CD4-positive, alpha-beta memory T cell (primary cell): Measurements from ENCODE around the gene FAM78B. TPM values are rescaled to one million over a fixed set of nuclear protein-coding genes. Genes with fewer than 3 reads are reported as not detected.

Source experiments
- CTCF ChIA-PET: fragments of 350-600 bp; sonication (Branson Sonifier 250); formaldehyde crosslinking; loops from one replicate; lab custom pipeline; 2021; ENCODE audit warnings: inconsistent platforms; ENCODE audit not compliant: partially characterized antibody; lab: Charles Lee
- POLR2A ChIA-PET: fragments of 350-600 bp; sonication (Branson Sonifier 250); formaldehyde crosslinking; loops from one replicate; lab custom pipeline; 2021; ENCODE audit not compliant: partially characterized antibody; lab: Charles Lee
- DNase-seq, 5 donors: peaks; one replicate each; pipeline versions ENCODE4 v3.0.0 to v3.0.0-alpha.2; 2020 to 2022; ENCODE audit warnings: mixed read lengths in 1 of 5
- H3K27ac ChIP-seq: one replicate; pipeline ENCODE4 v1.7.0; 2013; ENCODE audit warnings: low read depth, low read length
- H3K27me3 ChIP-seq: 2 replicates; pipeline ENCODE4 v1.7.0; 2013; ENCODE audit warnings: mild to moderate bottlenecking, low read length, moderate library complexity; ENCODE audit not compliant: insufficient read depth
- H3K36me3 ChIP-seq: 2 replicates; pipeline ENCODE4 v1.7.0; 2013; ENCODE audit warnings: mild to moderate bottlenecking, low read length, moderate library complexity; ENCODE audit not compliant: insufficient read depth
- H3K4me1 ChIP-seq: 2 replicates; pipeline ENCODE4 v1.7.0; 2013; ENCODE audit warnings: mild to moderate bottlenecking, low read length, moderate library complexity; ENCODE audit not compliant: insufficient read depth
- H3K4me3 ChIP-seq, 2 donors: one replicate each; pipeline ENCODE4 v1.7.0; 2013; ENCODE audit warnings: low read length in 2 of 2, mild to moderate bottlenecking in 1 of 2
- H3K9me3 ChIP-seq, 2 donors: one replicate each; pipeline ENCODE4 v1.7.0; 2013; ENCODE audit warnings: low read length in 2 of 2, control low read depth in 1 of 2; ENCODE audit not compliant: control insufficient read depth in 1 of 2
- H3K27ac Mint-ChIP-seq, 7 donors: one replicate each; pipeline ENCODE4 v1.8.0; 2020 to 2021; ENCODE audit warnings: mixed read lengths in 7 of 7, mild to moderate bottlenecking in 6 of 7, inconsistent platforms in 3 of 7, moderate library complexity in 3 of 7
- H3K27me3 Mint-ChIP-seq, 2 donors: one replicate each; pipeline ENCODE4 v1.8.0; 2020 to 2021; ENCODE audit warnings: mixed read lengths in 2 of 2
- H3K36me3 Mint-ChIP-seq, 2 donors: one replicate each; pipeline ENCODE4 v1.8.0; 2020 to 2021; ENCODE audit warnings: mixed read lengths in 2 of 2, inconsistent platforms in 1 of 2, mild to moderate bottlenecking in 1 of 2
- H3K4me1 Mint-ChIP-seq, 4 donors: one replicate each; pipeline ENCODE4 v1.8.0; 2020 to 2021; ENCODE audit warnings: mixed read lengths in 4 of 4, mild to moderate bottlenecking in 1 of 4
- H3K4me3 Mint-ChIP-seq, 8 donors: one replicate each; pipeline ENCODE4 v1.8.0; 2020 to 2021; ENCODE audit warnings: mixed read lengths in 8 of 8, mild to moderate bottlenecking in 7 of 8, moderate library complexity in 6 of 8, inconsistent platforms in 3 of 8
- H3K9me3 Mint-ChIP-seq, 8 donors: one replicate each; pipeline ENCODE4 v1.8.0; 2020 to 2021; ENCODE audit warnings: mixed read lengths in 8 of 8, mild to moderate bottlenecking in 5 of 8, inconsistent platforms in 3 of 8, moderate library complexity in 1 of 8
- intact Hi-C: fragments of 100-400 bp; cut with micrococcal nuclease; formaldehyde crosslinking; loops from one replicate; pipeline ENCODE4 v1.15.1; 2023
- polyA plus RNA-seq, 2 donors: library from polyadenylated mRNA; unstranded; fragments of 300-500 nt; fragmentation: Illumina TruSeq; gene quantifications; one replicate each; pipeline ENCODE4 v1.2.3, GENCODE V29; 2021
- total RNA-seq, 2 experiments: library from RNA; stranded (reverse); gene quantifications; one replicate each; pipeline ENCODE4 v1.2.3, GENCODE V29; 2021

Gene FAM78B
- total and polyA plus RNA-seq, 4 experiments from 2014 or later: 0.08 to 0.33 (median 0.27) TPM

- DNase-seq: no peak
- Histone ChIP-seq H3K36me3 (no peaks in the 10 kb centered on the region), H3K4me3 (no peak overlapping the region), H3K27ac (no peak overlapping the region), H3K9me3 (no peaks in the 10 kb centered on the region), H3K27me3 (no peaks in the 10 kb centered on the region), H3K4me1 (no peaks in the 10 kb centered on the region)
- intact Hi-C loops: no loop called here
- no peak overlapping the region for H3K27ac Mint-ChIP-seq
- H3K4me1 Mint-ChIP-seq: peaks cover 0 to 2% (median 0%) of the 10 kb centered on the region in 4 donors
- peak overlapping the region in 1 of 8 donors; percentile 22 for H3K4me3 Mint-ChIP-seq
- peaks cover 0 to 3% (median 0%) of the 10 kb centered on the region in 8 donors for H3K9me3 Mint-ChIP-seq
- POLR2A ChIA-PET: no interaction called here
- H3K27me3 Mint-ChIP-seq: peaks cover 2 to 5% of the 10 kb centered on the region in 2 donors
- no peaks in the 10 kb centered on the region for H3K36me3 Mint-ChIP-seq
- CTCF ChIA-PET: no interaction called here
Measured at GRCh38 chr1:166032572-166033371, 134.0 kb downstream of the FAM78B start.

GRCh38 chr1:166031932-166032571 lies 134.7 kb downstream of the FAM78B start:
- DNase-seq: no peak
- H3K27me3 Mint-ChIP-seq: peaks cover 2 to 9% of the 10 kb centered on the region in 2 donors
- no peak overlapping the region for H3K4me3 ChIP-seq

GRCh38 chr1:166029196-166029945 lies 137.4 kb downstream of the FAM78B start:
- intact Hi-C loops: no loop called here
- no peak for DNase-seq
- H3K4me1 Mint-ChIP-seq: peaks cover 0 to 13% (median 2%) of the 10 kb centered on the region in 4 donors
- Histone ChIP-seq H3K9me3 (no peaks in the 10 kb centered on the region), H3K4me3 (no peak overlapping the region), H3K27me3 (no peaks in the 10 kb centered on the region), H3K27ac (no peak overlapping the region), H3K4me1 (no peaks in the 10 kb centered on the region), H3K36me3 (no peaks in the 10 kb centered on the region)
- ChIA-PET POLR2A (no interaction called here), CTCF (no interaction called here)
- no peak overlapping the region for H3K4me3 Mint-ChIP-seq
- H3K27me3 Mint-ChIP-seq: peaks cover 3 to 12% of the 10 kb centered on the region in 2 donors
- H3K9me3 Mint-ChIP-seq: no peaks in the 10 kb centered on the region
- H3K27ac Mint-ChIP-seq: no peak overlapping the region
- no peaks in the 10 kb centered on the region for H3K36me3 Mint-ChIP-seq

More at GRCh38 chr1:166031932-166032571, 134.7 kb downstream of the FAM78B start:
- no peaks in the 10 kb centered on the region for H3K4me1 ChIP-seq
- Mint-ChIP-seq H3K4me1 (peaks cover 0 to 4% (median 2%) of the 10 kb centered on the region in 4 donors), H3K4me3 (no peak overlapping the region), H3K27ac (no peak overlapping the region), H3K9me3 (peaks cover 0 to 3% (median 0%) of the 10 kb centered on the region in 8 donors), H3K36me3 (no peaks in the 10 kb centered on the region)
- ChIA-PET POLR2A (no interaction called here), CTCF (no interaction called here)
- H3K9me3 ChIP-seq: no peaks in the 10 kb centered on the region
- H3K36me3 ChIP-seq: no peaks in the 10 kb centered on the region
- H3K27ac ChIP-seq: no peak overlapping the region
- H3K27me3 ChIP-seq: no peaks in the 10 kb centered on the region
- intact Hi-C loops: no loop called here

- Histone ChIP-seq H3K4me3 (no peak overlapping the region), H3K27ac (no peak overlapping the region), H3K9me3 (no peaks in the 10 kb centered on the region), H3K4me1 (no peaks in the 10 kb centered on the region), H3K36me3 (no peaks in the 10 kb centered on the region), H3K27me3 (no peaks in the 10 kb centered on the region)
- Mint-ChIP-seq H3K27me3 (peaks cover 5 to 9% of the 10 kb centered on the region in 2 donors), H3K4me1 (peaks cover 0 to 13% (median 2%) of the 10 kb centered on the region in 4 donors), H3K36me3 (no peaks in the 10 kb centered on the region), H3K27ac (no peak overlapping the region), H3K9me3 (no peaks in the 10 kb centered on the region), H3K4me3 (no peak overlapping the region)
- CTCF ChIA-PET: no interaction called here
- no peak for DNase-seq
- POLR2A ChIA-PET: no interaction called here
- intact Hi-C loops: no loop called here
Measured at GRCh38 chr1:166026555-166026954, 140.2 kb downstream of the FAM78B start.

- ChIA-PET POLR2A (no interaction called here), CTCF (no interaction called here)
- Mint-ChIP-seq H3K27ac (no peak overlapping the region), H3K36me3 (no peaks in the 10 kb centered on the region), H3K4me3 (no peak overlapping the region), H3K4me1 (peaks cover 0 to 13% (median 1%) of the 10 kb centered on the region in 4 donors), H3K9me3 (no peaks in the 10 kb centered on the region), H3K27me3 (peaks cover 5 to 9% of the 10 kb centered on the region in 2 donors)
- no peak overlapping the region for H3K27ac ChIP-seq
- no peaks in the 10 kb centered on the region for H3K27me3 ChIP-seq
- H3K36me3 ChIP-seq: no peaks in the 10 kb centered on the region
- intact Hi-C loops: no loop called here
- H3K9me3 ChIP-seq: no peaks in the 10 kb centered on the region
- H3K4me3 ChIP-seq: no peak overlapping the region
- H3K4me1 ChIP-seq: no peaks in the 10 kb centered on the region
- DNase-seq: no peak
Measured at GRCh38 chr1:166026143-166026542, 140.7 kb downstream of the FAM78B start.

GRCh38 chr1:166020210-166020609 lies 146.6 kb downstream of the FAM78B start:
- ChIA-PET CTCF (no interaction called here), POLR2A (no interaction called here)
- Mint-ChIP-seq H3K27ac (no peak overlapping the region), H3K4me1 (no peaks in the 10 kb centered on the region), H3K27me3 (peaks cover 5 to 8% of the 10 kb centered on the region in 2 donors), H3K4me3 (no peak overlapping the region), H3K9me3 (peaks cover 0 to 1% (median 0%) of the 10 kb centered on the region in 8 donors), H3K36me3 (no peaks in the 10 kb centered on the region)
- intact Hi-C loops: no loop called here
- Histone ChIP-seq H3K4me3 (no peak overlapping the region), H3K36me3 (no peaks in the 10 kb centered on the region), H3K9me3 (no peaks in the 10 kb centered on the region), H3K27ac (no peak overlapping the region), H3K27me3 (peaks cover 4% of the 10 kb centered on the region), H3K4me1 (no peaks in the 10 kb centered on the region)
- no peak for DNase-seq
